GM12892 (cell line): ENCODE measurements around the gene LIMA1.

Experiments
- POLR2A ChIP-seq: IDR thresholded peaks from 2 replicates; pipeline ENCODE4 v1.6.1; 2011; ENCODE audit warnings: low read depth, low read length, control low read depth
- TAF1 ChIP-seq: IDR thresholded peaks from 2 replicates; pipeline ENCODE4 v1.6.1; 2011; ENCODE audit warnings: low read depth, mild to moderate bottlenecking, control low read depth, low read length, borderline replicate concordance

GRCh38 chr12:50198829-50199228 is 84.5 kb downstream of the LIMA1 start:
- no peak for TF ChIP-seq TAF1
- TF ChIP-seq POLR2A: no peak
